GM21786 (cell line): ENCODE data around the gene MXRA7.
"Not testable (repeated sequence)": the region's sequence is repeated elsewhere in the genome, so short reads cannot be mapped to it uniquely, and the experiment has no call there.

ENCODE experiments used
- ATAC-seq: cut with Tn5 transposase; IDR thresholded peaks from one replicate; pipeline ENCODE4 v1.9.1; 2021; ENCODE audit not compliant: unreplicated experiment

The MXRA7 gene, protein sequence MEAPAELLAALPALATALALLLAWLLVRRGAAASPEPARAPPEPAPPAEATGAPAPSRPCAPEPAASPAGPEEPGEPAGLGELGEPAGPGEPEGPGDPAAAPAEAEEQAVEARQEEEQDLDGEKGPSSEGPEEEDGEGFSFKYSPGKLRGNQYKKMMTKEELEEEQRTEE

DNA sequence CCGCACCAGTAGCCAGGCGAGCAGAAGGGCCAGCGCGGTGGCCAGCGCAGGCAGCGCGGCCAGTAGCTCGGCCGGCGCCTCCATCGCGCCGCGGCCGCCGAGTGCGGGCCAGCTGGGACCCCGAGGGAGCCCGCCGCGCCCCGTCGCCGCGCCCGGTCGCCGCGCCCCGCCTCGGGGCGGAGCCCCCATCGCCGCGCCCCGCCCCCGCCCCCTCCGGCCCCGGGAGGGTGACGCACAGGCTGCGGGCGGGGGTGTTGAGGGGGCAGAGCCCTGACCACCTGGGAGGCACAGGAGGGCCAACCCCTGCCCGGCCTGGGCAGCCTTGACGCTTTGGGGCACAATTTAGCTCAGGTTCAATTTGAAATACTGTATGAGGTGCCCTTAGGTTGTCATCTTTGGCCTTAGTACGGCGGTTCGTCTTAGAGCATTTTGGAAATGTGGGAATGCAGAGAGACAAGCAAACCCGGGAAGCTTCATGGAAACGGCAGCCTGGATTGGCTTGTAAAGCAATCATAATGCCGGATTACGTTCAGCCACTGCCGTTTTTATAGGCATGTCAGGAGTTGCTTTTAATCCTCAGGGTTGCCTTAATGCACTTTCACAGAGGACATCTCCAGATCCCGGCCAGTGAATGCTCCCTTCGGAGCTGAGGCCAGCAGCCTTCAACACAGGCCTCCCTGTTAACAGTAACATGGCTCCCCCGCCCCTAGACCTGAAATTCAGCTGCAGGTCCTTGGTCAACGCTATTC, at the start of gene MXRA7:
TSS of gene MXRA7 (minus strand) at position 103 of the 749 bp plus-strand sequence. CDS start at position 84, 19 bp downstream.
- no peak for ATAC-seq

DNA sequence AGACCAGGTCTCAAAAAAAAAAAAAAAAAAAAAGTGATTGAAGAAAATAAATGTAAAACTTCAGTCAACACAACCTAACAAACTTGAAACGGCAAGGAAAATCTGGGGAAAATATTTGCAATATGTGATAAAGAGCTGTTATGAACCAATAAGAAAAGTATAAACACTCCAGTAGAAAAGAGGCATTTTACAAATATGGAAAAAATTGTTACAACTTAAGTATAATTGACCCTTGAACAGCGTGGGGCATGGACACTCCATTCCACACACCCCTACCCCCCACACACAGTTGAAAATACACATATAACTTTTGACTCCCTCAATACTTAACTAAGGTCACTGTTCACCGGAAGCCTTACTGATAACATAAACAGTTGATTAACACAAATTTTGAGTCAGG, 47.8 kb upstream of the MXRA7 start:
- ATAC-seq, result no peak

DNA sequence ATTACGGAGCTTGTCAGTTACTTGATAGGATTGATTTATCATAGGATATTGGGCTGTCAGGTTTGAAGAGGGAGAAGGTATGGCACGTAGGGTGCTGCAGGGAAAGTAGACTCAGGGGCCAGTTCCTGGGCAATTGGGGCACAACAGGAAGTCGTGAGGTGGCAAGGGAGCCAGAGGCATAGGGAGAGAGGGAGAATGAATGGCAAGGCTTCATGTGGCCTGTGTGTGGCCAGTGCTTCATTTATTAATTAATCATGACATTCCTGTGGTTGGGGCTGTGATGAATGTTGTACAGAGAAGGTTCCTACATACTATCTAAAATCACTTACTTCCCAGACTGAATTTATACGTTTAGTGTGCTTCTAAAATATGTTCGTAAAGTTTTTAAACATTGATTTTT, 46.5 kb upstream of the MXRA7 start:
- no peak for ATAC-seq

DNA sequence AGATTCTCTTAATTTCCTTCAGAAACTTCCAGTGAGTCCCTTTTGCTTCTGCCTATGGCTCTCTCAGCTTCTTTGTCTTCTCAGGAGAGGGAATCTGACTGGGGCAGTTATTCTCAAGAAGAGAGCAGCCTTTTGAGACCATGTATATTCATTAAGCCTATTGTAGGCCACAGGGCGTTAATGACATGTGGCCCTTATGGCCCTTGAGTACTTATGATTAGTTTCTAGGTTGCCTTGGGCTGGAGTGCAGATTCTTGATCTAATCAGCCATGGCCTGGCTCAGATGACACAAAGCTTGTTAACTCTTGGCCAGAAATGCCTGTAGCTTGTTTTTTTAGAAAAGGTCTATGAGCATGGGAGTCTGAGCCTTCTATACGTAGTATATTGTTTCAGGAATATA, 44.5 kb upstream of the MXRA7 start:
- ATAC-seq, result no peak

DNA sequence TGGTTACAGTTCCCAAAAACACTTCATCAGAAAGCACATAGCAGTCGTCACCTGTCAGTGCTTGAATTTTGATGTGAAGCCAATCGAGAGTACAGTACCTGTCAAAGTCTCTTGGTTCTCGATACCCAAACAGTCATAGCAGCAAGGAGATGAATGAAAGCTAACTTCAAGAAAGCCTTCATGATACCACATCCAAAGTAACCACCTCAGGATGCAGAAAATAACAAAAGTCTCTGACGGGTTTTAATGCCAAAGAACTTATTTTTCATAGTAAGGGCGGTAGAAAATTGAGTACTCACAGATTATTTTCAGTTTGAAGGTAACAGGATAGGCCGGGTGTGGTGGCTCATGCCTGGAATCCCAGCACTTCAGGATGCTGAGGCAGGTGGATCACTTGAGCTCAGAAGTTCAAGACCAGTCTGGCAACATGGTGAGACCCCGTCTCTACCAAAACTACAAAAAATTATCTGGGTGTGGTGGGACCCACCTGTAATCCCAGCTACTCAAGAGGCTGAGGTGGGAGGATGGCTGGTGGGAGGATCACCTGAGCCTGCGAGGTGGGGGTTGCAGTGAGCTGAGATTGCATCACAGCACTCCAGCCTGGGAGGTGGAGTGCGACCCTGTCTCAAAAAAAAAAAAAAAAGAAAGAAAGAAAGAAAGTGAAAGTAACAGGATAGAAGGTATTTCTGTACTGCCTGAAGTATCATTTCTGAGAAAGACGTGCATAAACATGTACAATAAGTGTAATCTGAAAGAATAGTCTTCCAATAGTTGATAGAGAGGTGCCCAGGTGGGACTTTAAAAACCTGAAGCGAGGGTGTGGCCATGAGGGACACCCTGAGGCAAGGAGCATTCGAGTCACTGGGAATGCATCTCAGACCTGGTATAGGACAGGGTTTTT, 42.5 kb upstream of the MXRA7 start:
- ATAC-seq, result no peak

DNA sequence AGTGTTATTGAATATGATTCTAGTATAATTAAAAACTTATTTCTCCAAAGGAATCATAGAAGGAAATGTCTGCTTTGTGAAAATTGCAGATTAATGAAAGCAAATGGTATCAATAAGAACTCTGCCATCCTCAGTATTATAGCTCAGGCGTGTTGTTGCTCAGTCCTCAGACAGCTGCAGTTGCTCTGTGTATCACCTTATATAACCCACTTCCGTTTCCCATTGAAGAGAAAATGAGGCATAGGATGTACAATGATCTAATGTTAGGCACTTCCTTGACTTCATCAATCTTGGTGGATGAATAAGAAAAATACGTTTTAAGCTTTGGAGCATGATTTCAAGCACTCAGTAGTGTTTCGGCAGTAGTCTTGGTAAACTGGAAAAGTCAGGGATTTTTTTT, 41.2 kb upstream of the MXRA7 start:
- ATAC-seq, result no peak

DNA sequence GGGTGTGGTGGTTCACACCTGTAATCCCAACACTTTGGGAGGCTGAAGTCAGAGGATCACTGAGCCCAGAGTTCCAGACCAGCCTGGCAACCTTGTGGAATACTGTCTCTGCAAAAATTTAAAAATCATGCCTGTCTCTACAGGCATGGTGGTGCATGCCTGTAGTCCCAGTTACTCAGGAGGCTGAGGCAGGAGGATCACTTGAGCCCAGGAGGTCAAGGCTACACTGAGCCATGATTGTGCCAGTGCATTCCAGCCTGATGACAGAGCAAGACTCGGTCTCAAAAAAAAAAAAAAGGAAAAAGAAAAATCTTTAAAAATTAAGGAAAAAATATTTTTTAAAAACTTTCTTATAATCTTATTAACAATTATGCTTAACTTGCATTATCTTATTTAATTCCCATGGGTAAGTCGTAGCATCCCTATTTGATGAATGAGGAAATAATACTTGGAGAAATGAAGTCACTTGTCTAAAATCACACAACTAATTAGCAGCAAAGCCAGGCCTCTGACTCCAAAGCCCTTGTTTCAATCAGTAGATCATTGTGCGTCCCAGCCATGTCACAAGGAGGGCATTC, 40.7 kb upstream of the MXRA7 start:
- ATAC-seq, result no peak

DNA sequence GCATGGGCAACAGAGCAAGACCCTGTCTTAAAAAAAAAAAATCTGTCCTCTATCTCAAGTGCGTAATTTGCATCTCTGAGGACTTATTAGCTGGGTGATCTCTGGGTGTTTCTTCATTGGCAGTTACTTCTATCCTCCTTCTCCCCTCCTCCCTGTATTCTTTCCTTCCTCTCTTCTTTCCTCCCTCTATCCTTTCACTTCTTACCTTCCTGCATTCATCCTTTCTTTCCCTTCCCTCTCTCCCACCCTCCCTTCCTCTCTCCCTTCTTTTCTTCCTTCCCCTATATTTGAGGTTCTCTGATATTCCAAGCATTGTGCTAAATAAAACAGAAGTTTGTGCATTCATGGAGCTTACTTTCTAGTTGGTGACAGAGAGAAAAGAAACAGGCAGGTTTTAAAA, 37.9 kb upstream of the MXRA7 start:
- ATAC-seq, result no peak

DNA sequence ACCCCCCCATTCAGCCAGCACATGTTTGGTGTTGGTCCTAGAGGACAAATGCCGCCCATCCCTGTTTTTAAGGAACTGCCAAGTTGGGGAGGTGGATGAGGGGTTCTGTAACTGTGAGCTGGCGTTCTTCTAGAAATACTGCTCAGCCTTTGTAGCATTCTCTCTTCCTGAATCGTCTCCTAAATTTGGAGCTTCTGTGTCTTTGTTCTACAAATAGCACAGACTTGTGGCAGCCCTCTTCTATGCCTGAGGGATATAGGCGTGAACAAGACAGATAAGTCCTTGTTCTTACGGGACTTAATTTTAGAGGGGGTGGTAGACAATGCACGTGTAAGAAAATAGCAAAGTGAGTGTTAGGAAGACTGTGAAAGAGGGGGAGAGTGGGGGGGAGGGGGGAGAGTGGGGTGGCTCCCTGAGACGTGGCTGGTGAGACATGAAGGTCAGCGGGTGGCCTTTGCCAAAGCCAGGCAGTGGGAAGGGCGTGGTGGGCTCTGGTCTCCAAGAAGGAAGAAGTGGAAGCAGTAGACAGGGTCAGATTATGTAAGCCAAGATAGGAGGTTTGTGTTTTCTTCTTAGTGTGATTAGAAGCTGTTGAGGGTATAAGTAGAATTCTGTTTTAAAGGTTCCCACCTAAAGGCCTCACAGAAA, 37.1 kb upstream of the MXRA7 start:
- ATAC-seq, result no peak

DNA sequence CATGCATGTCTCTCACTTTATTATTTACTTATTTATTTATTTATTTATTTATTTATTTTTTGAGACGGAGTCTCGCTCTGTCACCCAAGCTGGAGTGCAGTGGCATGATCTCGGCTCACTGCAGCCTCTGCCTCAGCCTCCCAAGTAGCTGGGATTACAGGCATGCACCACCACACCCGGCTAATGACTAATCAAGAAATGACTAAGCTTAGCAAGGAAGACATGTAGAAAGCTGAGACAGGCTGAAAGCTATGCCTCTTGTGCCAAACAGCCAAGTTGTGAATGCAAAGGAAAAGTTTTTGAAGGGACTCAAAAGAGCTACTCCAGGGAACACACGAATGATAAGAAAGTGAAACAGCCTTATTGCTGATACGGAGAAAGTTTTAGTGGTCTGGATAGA, 35.0 kb upstream of the MXRA7 start:
- ATAC-seq, result not testable (repeated sequence)

DNA sequence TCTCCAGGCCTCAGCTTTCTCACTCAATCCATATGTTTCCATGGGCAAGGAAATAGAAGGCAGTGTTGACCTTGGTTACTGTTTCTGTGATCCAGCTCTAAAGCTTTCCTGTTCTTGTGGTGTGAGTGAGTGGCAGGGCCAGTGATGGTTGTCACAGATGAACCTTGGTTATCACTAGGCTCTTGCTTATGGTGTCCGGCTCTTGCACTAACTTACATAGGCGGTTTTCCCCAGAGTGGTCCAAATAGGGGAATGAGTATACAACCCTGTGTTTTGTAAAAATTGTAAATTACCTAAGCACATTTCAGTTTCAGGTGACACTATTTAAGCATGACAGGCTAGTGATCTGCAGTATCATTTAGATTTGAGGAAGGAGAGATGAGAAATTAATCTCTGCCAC, 34.0 kb upstream of the MXRA7 start:
- no peak for ATAC-seq

DNA sequence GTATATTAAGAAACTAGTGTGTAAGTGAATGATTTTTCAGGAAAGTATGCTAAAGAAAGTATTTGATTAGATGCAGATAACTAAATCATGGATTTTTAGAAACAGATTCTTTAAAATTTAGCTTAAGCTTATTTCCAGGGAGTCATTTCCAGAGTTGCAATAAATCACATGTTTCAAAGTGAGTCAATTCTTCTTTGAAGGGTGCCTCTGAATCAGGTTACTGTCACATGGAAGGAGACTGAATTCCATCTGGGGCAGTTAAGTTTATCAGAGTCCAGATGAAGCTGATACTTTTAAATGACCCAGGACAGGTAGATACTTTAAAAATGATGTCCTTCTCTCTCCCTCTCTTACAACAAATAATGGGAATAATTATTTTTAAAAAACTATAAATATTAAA, 32.2 kb upstream of the MXRA7 start:
- no peak for ATAC-seq

DNA sequence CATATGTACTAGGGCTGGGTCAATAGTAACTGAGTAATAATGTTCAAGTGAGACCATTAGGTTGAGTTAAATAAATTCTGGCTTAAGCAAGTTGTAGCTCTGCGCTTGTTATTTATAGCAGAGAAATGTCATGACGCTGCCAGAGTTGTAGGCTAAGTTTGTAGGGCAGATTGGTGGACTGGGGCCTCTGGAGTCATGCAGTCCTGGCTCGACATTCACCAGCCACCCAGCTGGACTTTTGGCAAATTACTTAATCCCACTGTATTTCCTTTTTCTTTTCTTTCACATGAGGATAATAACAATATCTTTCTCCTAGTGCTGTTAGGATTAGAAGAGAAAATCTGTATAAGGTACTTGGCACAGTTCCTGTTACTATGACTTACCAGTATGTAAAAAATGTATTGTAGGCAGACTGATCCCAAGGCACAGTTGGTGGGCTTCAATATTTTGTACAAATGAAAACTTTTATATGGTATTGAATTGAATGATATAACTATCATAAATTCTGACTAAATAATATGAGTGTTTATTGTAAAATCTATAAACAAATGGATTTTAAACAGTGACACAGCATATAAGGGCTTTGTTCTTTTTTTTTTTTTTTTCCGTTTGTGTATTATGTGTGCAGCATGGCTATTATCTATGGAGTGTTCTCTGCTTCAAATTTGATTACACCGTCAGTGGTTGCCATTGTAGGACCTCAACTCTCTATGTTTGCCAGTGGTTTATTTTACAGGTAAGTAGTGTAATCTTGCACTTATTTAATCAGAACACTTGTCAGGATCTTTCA, 29.8 kb upstream of the MXRA7 start:
- ATAC-seq, result no peak

DNA sequence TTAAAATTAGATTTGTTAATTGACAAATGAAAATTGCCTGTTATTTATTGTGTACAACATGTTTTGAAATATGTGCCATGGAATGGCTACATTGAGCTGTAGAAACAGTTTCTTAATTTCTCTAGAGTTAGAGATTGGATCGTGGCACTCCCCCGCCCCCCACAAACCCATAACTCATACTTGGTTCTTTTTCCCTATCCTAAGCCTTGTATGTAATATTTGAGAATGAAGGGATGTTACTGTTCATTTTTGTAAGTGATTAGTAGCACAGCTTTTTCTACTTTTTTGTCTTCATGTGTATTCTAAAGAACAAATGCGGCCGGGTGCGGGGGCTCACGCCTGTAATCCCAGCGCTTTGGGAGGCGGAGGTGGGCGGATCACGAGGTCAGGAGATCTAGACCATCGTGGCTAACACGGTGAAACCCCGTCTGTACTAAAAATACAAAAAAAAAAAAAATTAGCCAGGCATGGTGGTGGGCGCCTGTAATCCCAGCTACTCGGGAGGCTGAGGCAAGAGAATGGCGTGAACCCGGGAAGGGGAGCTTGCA, 28.9 kb upstream of the MXRA7 start:
- not testable (repeated sequence) for ATAC-seq

DNA sequence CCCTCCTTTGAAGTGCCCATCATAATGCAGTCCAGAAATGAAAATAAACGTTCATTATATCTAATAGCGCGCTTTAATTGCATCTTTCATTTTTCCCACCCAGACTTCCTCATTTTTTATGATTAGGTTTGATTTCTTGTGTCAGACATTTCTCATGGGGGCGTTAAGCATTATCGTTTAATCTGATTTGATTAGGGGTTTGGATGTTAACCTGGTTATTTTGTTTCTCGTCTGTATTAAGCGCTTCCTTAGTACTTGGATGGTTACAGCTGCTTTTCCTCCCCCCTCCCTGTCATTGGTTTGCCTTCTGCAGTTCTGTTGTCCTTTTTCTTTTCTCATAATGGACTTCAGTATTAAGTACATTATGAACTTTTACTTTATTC, 27.7 kb upstream of the MXRA7 start:
- ATAC-seq, result no peak

DNA sequence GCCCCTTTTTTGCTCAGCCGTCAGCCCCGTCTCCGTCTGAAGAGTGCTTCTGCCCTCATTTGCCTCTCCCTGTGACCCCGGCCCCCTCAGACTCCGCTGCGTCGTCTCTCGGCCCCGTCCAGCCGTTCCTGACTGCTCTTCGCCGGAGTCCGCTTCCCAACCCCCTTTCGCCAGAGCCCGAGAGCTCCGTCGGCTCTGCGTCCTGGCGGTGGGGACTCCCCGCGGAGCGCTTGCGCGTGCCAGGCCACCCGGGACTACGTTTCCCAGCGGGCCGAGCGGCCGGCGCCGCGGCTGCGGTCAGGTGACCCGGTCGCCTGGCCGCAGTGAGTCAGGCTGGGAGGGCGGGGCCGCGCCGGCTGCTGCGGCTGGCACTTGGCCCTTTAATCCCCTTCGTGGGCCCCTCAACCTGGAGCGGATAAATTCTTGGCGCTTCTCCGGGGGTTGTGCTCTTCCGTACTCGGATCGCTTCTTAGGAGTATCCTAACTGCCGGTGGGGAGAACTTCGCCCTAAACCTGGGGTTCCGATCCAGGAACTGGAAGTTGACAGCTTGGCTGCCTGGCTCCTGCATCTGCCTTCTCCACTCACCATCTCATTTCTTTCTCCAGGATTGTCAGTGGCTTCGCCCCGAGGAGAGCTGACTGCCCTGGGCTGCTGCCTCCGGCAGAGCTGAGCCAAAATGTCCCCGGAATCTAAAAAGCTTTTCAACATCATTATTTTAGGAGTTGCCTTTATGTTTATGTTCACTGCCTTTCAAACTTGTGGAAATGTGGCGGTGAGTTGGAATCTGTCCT, 27.1 kb upstream of the MXRA7 start, which contains the start of gene MFSD11:
TSS of gene MFSD11 (plus strand) at position 444 of the 792 bp plus-strand sequence. CDS start at position 678, 234 bp downstream.
- ATAC-seq, result peak; percentile 53

DNA sequence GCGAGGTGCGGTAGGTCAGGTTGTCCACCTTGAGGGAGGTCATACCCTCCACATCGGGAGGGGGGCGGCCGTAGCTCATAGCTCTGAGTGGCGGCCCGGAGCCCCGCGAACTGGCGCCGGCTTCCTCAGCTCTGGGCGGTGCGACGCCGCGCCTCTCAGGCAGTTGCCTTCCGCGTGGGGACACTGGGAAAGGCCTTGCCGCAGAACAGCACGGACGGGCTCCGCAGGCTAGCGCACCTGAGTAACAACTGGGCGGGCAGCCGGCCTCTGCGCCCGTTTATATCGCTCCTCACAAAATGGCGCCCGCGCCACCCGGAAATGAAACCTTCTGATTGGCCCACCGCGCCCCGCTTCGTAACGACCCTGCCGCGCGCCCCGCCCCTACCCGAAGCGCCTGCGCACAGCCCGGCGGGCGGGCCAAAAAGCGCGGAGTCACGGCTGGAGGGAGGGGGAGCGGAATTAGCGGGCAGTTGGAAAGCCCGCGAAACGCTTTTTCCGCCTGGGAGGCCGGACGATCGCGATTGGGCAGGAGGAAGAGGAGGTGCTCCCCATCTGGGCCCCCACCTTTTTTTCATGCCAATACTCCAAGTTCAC, 26.4 kb upstream of the MXRA7 start, which contains the start of gene SRSF2:
TSS of gene SRSF2 (minus strand) at position 250 of the 594 bp plus-strand sequence. CDS start at position 79, 171 bp downstream.
- ATAC-seq, result peak; percentile 66

DNA sequence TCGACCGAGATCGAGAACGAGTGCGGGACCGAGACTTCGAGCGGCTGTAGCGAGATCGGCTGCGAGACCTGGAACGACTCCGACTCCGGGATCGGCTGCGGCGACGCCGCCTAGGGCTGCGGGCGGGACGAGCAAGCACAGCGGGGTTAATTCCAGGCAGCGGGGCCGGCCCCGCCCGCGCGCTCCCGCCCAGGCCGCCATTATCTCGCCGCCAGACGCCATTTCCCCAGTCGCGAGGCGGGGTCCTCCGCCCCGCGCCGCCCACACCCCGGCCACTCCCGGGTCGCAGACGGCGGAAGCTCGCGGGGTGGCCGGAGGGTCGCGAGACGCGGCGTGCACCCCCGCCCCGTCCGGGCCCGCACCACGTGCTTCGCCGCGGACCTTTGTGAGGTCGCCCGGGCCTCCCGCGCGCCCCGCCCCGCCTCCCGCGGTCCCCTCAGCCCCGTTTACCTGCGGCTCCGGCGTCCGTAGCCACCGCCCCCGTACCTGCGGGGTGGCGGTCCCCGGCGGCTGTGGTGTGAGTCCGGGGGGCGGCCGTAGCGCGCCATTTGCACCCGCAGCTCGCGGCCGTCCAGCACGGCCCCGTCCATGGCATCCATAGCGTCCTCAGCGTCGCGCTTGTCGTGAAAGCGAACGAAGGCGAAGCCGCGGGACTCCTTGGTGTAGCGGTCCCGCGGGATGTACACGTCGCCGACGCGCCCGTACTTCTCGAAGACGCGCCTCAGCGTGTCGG, 25.8 kb upstream of the MXRA7 start:
- ATAC-seq, result no peak
